Spleen (tissue), 13 donors: ENCODE data around the gene GALNT13. TPM values are rescaled to one million over a fixed set of nuclear protein-coding genes. Genes with fewer than 3 reads are reported as not detected.
A peak's percentile ranks its signal among the peaks of the same experiment; 100 is the strongest.

Experiments
- DNase-seq: peaks from one replicate; pipeline ENCODE4 v3.0.0-alpha.2; 2020
- H3K27ac ChIP-seq, 8 donors: fragments of 200-600 bp; sonication (generic) in 7 of 8; 1 replicate in 4 of 8; 2 replicates in 4 of 8; pipeline versions ENCODE4 v1.5.0 to v1.8.0; 2016 to 2021; ENCODE audit warnings: inconsistent platforms in 4 of 8, mild to moderate bottlenecking in 4 of 8, moderate library complexity in 1 of 8
- H3K27me3 ChIP-seq, 7 donors: fragments of 200-600 bp; sonication (generic) in 6 of 7; replicated peaks in 1 of 7; 1 replicate in 4 of 7; 2 replicates in 3 of 7; pipeline versions ENCODE4 v1.5.0 to v1.8.0; 2016 to 2021; ENCODE audit warnings: inconsistent platforms in 3 of 7, mild to moderate bottlenecking in 1 of 7
- H3K36me3 ChIP-seq, 6 donors: fragments of 200-600 bp; sonication (generic) in 5 of 6; 1 replicate in 4 of 6; 2 replicates in 2 of 6; pipeline versions ENCODE4 v1.5.0 to v1.8.0; 2016 to 2021; ENCODE audit warnings: inconsistent platforms in 2 of 6
- H3K4me1 ChIP-seq, 6 donors: fragments of 200-600 bp; sonication (generic) in 5 of 6; 1 replicate in 3 of 6; 2 replicates in 3 of 6; pipeline versions ENCODE4 v1.5.0 to v1.8.0; 2016 to 2021; ENCODE audit warnings: inconsistent platforms in 3 of 6
- H3K4me3 ChIP-seq, 8 donors: fragments of 200-600 bp; sonication (generic) in 7 of 8; 1 replicate in 4 of 8; 2 replicates in 4 of 8; pipeline versions ENCODE4 v1.5.0 to v1.8.0; 2016 to 2021; ENCODE audit warnings: inconsistent platforms in 4 of 8, mild to moderate bottlenecking in 4 of 8, moderate library complexity in 2 of 8
- H3K9me3 ChIP-seq, 8 donors: fragments of 200-600 bp; sonication (generic) in 7 of 8; 1 replicate in 4 of 8; 2 replicates in 4 of 8; pipeline versions ENCODE4 v1.5.0 to v1.8.0; 2016 to 2021; ENCODE audit warnings: inconsistent platforms in 4 of 8
- POLR2A ChIP-seq, 3 donors: fragments of 450-650 bp; IDR thresholded peaks; one replicate each; pipeline ENCODE4 v1.5.1; 2017; ENCODE audit warnings: antibody characterized with exemption in 3 of 3, mild to moderate bottlenecking in 1 of 3
- POLR2AphosphoS5 ChIP-seq, 3 donors: sonication (generic); formaldehyde crosslinking; IDR thresholded peaks; one replicate each; pipeline ENCODE4 v1.5.1; 2017; ENCODE audit warnings: antibody characterized with exemption in 3 of 3
- WGBS, 5 donors: extraction: QIAGEN DNeasy Blood & Tissue Kit in 3 of 5; methylation state at CpG; one replicate each; pipeline versions ENCODE4 v1.1.5 to v1.1.7; 2013 to 2018; 5-methylcytosine and 5-hydroxymethylcytosine counted together
- intact Hi-C: fragments of 100-400 bp; cut with DNase I; formaldehyde crosslinking; loops from one replicate; pipeline ENCODE4 v1.15.0; 2023; ENCODE audit warnings: low total_unique reads
- long read RNA-seq, 2 donors: transcript quantifications; one replicate each; lab custom pipeline, GENCODE V29; 2026
- polyA plus RNA-seq, 3 donors: library from polyadenylated mRNA; stranded (reverse); fragments of 200-250 nt; gene quantifications; one replicate each; pipeline ENCODE4 v1.2.1, GENCODE V29; 2013
- total RNA-seq, 7 donors: library from RNA; depleted of rRNA in 3 of 7; stranded (reverse); fragments of >200 nt in 3 of 7; fragmentation: NEBNext Ultra II Directional in 4 of 7; extraction: Animal tissue kit (Norgen Biotek cat#: 25700) in 4 of 7; gene quantifications; one replicate each; pipeline versions ENCODE4 v1.1.0 to v1.2.1, GENCODE V29; 2016 to 2021
- TF ChIP-seq, protein P1 (sequence below), 11 experiments: fragments of 200-600 bp in 7 of 11; fragments of 450-650 bp in 4 of 11; sonication (generic) in 4 of 11; IDR thresholded peaks in 8 of 11; conservative IDR thresholded peaks in 3 of 11; 1 replicate in 7 of 11; 2 replicates in 4 of 11; pipeline versions ENCODE4 v1.4.0 to v1.8.0; 2016 to 2021; ENCODE audit warnings: antibody characterized with exemption in 11 of 11, inconsistent platforms in 4 of 11, mild to moderate bottlenecking in 1 of 11
- donor health status: healthy with polysubstance abuse.
- donor health status: DM: no; HTN: no; CAD: no; lungs with moderate emphysema.
- donor health status: DM: no; HTN: no; CAD: no.
- donor health status: Bipolar disorder and iron deficiency.
- donor health status: healthy.
- donor health status: DM: no; HTN: no; CAD: no.
- donor health status: DM: yes; HTN: yes; CAD: no.

GALNT13 gene
- under 1 TPM in 3 of 7 donors, not detected in 4; 0.09 to 0.61 (median 0.13) TPM for total RNA-seq
- under 1 TPM in 1 of 3 donors, not detected in 2; 0.02 TPM for polyA plus RNA-seq
- long read RNA-seq, donor 1: 0 reads
- long read RNA-seq, donor 2: 0 reads

DNA sequence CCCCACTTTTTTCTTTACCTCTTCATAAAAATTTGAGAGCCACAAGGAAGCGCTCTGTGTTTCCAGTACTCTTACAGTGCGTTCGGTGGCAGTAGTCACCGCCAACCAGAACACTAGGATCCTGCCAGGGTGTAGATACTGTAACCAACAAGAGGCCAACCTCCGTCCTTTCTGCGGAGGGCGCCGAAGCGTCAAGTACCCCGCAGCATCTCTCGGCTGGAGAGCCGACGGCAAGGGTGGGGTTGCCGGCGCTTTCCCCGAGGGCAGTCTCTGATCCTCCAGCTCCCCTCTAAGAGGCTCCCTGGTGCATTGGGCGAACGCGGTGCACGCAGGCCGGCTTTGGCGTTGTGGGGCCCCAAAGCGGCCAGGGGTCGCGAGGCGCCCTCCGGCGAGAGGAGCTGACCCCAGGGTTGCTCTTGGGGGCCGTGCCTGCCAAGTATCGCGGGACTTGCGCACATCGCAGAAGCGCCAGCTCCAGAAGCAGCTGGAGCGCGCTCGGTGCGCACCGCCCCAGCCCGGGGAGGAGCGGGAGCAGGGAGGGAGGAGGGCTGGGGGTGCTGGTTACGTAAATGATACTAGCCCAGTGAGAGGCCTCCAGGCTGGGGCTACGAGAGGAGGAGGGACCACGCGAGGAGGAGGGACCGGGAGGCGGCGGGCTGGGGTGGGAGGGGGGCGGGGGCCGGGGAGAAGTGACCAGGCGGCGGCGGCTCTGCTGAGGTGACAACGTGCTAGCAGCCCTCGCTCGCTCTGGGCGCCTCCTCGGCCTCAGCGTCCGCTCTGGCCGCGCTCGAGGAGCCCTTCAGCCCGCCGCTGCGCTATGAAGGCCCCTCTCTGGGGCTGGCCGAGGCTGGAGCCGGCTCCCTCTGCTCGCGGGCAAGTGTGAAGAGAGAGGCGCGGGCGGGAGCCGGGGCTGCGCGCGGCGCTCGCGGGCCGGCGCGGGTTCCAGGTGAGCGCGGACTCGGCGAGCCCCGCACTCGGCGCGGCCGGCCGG lies at the start of gene GALNT13:
TSS of gene GALNT13 (plus strand) at position 692 of the 991 bp plus-strand sequence.
- Histone ChIP-seq H3K9me3 (no peaks in the 10 kb centered on the region), H3K27me3 (peaks cover 0 to 45% (median 27%) of the 10 kb centered on the region in 7 donors), H3K36me3 (no peaks in the 10 kb centered on the region), H3K4me3 (peak within 1 kb of the TSS in 1 of 8 donors; percentile 27), H3K27ac (no peak within 1 kb of the TSS), H3K4me1 (peaks cover 0 to 6% (median 0%) of the 10 kb centered on the region in 6 donors)
- WGBS, 5 donors: 3 to 11% (median 7%) methylated on average over 42 to 93 of the region's 93 CpGs
- intact Hi-C loops: no loop called here
- TF ChIP-seq, protein P1, sequence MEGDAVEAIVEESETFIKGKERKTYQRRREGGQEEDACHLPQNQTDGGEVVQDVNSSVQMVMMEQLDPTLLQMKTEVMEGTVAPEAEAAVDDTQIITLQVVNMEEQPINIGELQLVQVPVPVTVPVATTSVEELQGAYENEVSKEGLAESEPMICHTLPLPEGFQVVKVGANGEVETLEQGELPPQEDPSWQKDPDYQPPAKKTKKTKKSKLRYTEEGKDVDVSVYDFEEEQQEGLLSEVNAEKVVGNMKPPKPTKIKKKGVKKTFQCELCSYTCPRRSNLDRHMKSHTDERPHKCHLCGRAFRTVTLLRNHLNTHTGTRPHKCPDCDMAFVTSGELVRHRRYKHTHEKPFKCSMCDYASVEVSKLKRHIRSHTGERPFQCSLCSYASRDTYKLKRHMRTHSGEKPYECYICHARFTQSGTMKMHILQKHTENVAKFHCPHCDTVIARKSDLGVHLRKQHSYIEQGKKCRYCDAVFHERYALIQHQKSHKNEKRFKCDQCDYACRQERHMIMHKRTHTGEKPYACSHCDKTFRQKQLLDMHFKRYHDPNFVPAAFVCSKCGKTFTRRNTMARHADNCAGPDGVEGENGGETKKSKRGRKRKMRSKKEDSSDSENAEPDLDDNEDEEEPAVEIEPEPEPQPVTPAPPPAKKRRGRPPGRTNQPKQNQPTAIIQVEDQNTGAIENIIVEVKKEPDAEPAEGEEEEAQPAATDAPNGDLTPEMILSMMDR (IDR thresholded peaks at IDR 0.05 in 8 of 11, conservative IDR thresholded peaks at IDR 0.05 in 3 of 11): no peak
- TF ChIP-seq POLR2AphosphoS5 (IDR thresholded peaks at IDR 0.05) (no peak), POLR2A (IDR thresholded peaks at IDR 0.05) (no peak)
- DNase-seq: peak; percentile 63

DNA sequence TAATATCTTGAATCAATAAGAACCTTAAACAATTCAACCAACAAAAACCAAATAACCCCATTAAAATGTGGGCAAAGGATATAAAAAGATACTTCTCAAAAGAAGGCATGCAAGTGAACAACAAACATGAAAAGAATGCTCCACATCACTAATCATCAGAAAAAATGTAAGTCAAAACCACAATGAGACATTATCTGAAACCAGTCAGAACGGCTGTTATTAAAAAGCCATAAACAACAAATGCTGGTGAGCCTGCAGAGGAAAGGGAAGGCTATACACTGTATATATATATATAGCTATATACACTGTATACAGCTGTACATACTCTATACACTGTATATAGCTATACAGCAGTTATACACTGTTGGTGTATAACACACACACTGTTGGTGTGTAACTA lies 47.8 kb upstream of the GALNT13 start:
- Histone ChIP-seq H3K27me3 (no peaks in the 10 kb centered on the region), H3K4me1 (no peaks in the 10 kb centered on the region), H3K4me3 (no peak overlapping the region), H3K27ac (no peak overlapping the region), H3K36me3 (no peaks in the 10 kb centered on the region), H3K9me3 (peaks cover 0 to 39% (median 14%) of the 10 kb centered on the region in 8 donors)
- TF ChIP-seq, protein P1 (IDR thresholded peaks at IDR 0.05 in 8 of 11, conservative IDR thresholded peaks at IDR 0.05 in 3 of 11): no peak
- no peak for TF ChIP-seq POLR2A (IDR thresholded peaks at IDR 0.05)
- TF ChIP-seq POLR2AphosphoS5 (IDR thresholded peaks at IDR 0.05): no peak
- no peak for DNase-seq
- intact Hi-C loops: no loop called here
- 51 to 67% (median 60%) methylated on average over 1 of the region's 1 CpG for WGBS, 5 donors

DNA sequence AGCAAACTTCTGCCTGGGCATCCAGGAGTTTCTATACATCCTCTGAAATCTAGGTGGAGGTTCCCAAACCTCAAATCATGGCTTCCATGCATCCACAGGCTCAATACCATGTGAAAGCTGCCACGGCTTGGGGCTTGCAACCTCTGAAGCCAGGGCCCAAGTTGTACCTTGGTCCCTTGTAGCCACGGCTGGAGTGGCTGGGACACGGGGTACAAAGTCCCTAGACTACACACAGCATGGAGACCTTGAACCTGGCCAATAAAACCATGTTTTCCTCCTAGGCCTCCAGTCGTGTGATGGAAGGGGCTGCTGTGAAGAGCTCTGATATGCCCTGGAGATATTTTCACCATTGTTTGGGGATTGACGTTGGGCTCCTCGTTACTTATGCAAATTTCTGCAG lies 43.4 kb upstream of the GALNT13 start:
- no peak for DNase-seq
- H3K27me3 ChIP-seq: no peaks in the 10 kb centered on the region
- no peaks in the 10 kb centered on the region for H3K4me1 ChIP-seq
- no peak overlapping the region for H3K4me3 ChIP-seq
- WGBS, 5 donors: 69 to 82% (median 78%) methylated on average over 6 of the region's 6 CpGs
- no peaks in the 10 kb centered on the region for H3K36me3 ChIP-seq
- H3K9me3 ChIP-seq: peaks cover 0 to 26% (median 16%) of the 10 kb centered on the region in 8 donors
- TF ChIP-seq POLR2AphosphoS5 (IDR thresholded peaks at IDR 0.05) (no peak), POLR2A (IDR thresholded peaks at IDR 0.05) (no peak)
- TF ChIP-seq, protein P1 (IDR thresholded peaks at IDR 0.05 in 8 of 11, conservative IDR thresholded peaks at IDR 0.05 in 3 of 11): no peak
- no peak overlapping the region for H3K27ac ChIP-seq
- intact Hi-C loops: no loop called here

DNA sequence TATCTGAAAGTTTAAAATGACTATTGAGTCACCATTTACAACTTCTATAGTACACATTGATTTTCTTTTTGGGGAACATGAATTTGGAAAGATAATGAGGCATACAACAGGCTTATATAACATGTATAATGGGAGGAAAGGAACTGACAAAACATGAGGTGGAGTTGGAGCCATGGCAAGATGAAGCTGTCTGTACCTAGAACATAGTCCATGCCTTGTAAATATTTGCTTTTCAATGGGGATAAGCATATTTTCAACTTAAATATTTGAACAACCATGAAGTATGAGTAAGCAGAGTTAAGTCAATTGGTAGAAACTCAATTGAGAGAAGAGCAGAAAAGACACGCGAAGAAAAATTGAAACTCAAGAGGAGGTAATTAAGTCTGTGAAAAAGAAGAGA lies 37.1 kb upstream of the GALNT13 start:
- intact Hi-C loops: no loop called here
- no peaks in the 10 kb centered on the region for H3K4me1 ChIP-seq

More for the DNA sequence above, 37.1 kb upstream of the GALNT13 start:
- DNase-seq: no peak
- H3K36me3 ChIP-seq: no peaks in the 10 kb centered on the region
- no peak for TF ChIP-seq POLR2AphosphoS5 (IDR thresholded peaks at IDR 0.05)
- peaks cover 0 to 33% (median under 1%) of the 10 kb centered on the region in 8 donors for H3K9me3 ChIP-seq
- 80 to 95% (median 88%) methylated on average over 2 of the region's 2 CpGs for WGBS, 5 donors
- H3K4me3 ChIP-seq: no peak overlapping the region
- H3K27ac ChIP-seq: no peak overlapping the region
- H3K27me3 ChIP-seq: no peaks in the 10 kb centered on the region
